Stimulated activated memory B cell treated with anti-CD40 and anti-IgM and Interleukin-4, amounts not matched to agents 10 μg/mL and 1 μg/mL and 100 μg/mL, for 72 hours (primary cell): ENCODE results near the gene HOXA7.

ENCODE experiments used
- ATAC-seq: fragments of 150-1000 bp; cut with Tn5 transposase; 2 replicates; pipeline ENCODE4 v1.10.0; 2021
- H3K27ac Mint-ChIP-seq: one replicate; pipeline ENCODE4 v1.8.0; 2022; ENCODE audit warnings: mild to moderate bottlenecking, mixed read lengths
- H3K27me3 Mint-ChIP-seq: one replicate; pipeline ENCODE4 v1.8.0; 2022; ENCODE audit warnings: mixed read lengths
- H3K36me3 Mint-ChIP-seq: one replicate; pipeline ENCODE4 v1.8.0; 2022; ENCODE audit warnings: mixed read lengths
- H3K4me1 Mint-ChIP-seq: one replicate; pipeline ENCODE4 v1.8.0; 2022; ENCODE audit warnings: mixed read lengths
- H3K4me3 Mint-ChIP-seq: one replicate; pipeline ENCODE4 v1.8.0; 2022; ENCODE audit warnings: mild to moderate bottlenecking, moderate library complexity, mixed read lengths
- H3K9me3 Mint-ChIP-seq: one replicate; pipeline ENCODE4 v1.8.0; 2022; ENCODE audit warnings: mixed read lengths

The HOXA7 gene

GRCh38 chr7:27104341-27105058 lies 52.0 kb downstream of the HOXA7 start:
- H3K4me1 Mint-ChIP-seq = peaks cover 11% of the 10 kb centered on the region
- peaks cover 3% of the 10 kb centered on the region for H3K9me3 Mint-ChIP-seq
- H3K27me3 Mint-ChIP-seq = peaks cover 67% of the 10 kb centered on the region
- no peak overlapping the region for H3K4me3 Mint-ChIP-seq
- ATAC-seq = no peak
- no peak overlapping the region for H3K27ac Mint-ChIP-seq
- H3K36me3 Mint-ChIP-seq = peaks cover 29% of the 10 kb centered on the region
